B cell (primary cell): ENCODE measurements around the gene RTN4IP1. TPM values are rescaled to one million over a fixed set of nuclear protein-coding genes. Genes with fewer than 3 reads are reported as not detected.

Experiments used
- ATAC-seq: fragments of 200-7000 bp; cut with Tn5 transposase; one replicate; pipeline ENCODE4 v1.10.0; 2021; ENCODE audit warnings: low read depth, mild to moderate bottlenecking, moderate number of reproducible peaks, moderate library complexity
- CTCF ChIA-PET: fragments of 350-600 bp; sonication (Branson Sonifier 250); formaldehyde crosslinking; loops from one replicate; lab custom pipeline; 2021; ENCODE audit warnings: antibody characterized with exemption, inconsistent platforms; lab: Charles Lee
- POLR2A ChIA-PET: fragments of 350-600 bp; sonication (Branson Sonifier 250); formaldehyde crosslinking; loops from one replicate; lab custom pipeline; 2021; ENCODE audit warnings: antibody characterized with exemption; lab: Charles Lee
- DNase-seq: peaks from one replicate; pipeline ENCODE4 v3.0.0; 2013
- H2AFZ ChIP-seq: 2 replicates; pipeline ENCODE4 v1.6.1; 2012; ENCODE audit warnings: mild to moderate bottlenecking, low read depth, low read length; ENCODE audit not compliant: insufficient read depth, poor library complexity, severe bottlenecking
- H3K27ac ChIP-seq, 2 donors: 1 replicate in 1 of 2; 2 replicates in 1 of 2; pipeline ENCODE4 v1.5.1; 2012 to 2013; ENCODE audit warnings: low read length in 2 of 2, mild to moderate bottlenecking in 2 of 2, moderate library complexity in 1 of 2
- H3K27me3 ChIP-seq, 4 experiments: fragments of 200-600 bp in 1 of 4; sonication (generic) in 1 of 4; replicated peaks in 1 of 4; 1 replicate in 2 of 4; 2 replicates in 2 of 4; pipeline versions ENCODE4 v1.6.1 to v1.7.0; 2013 to 2016; ENCODE audit warnings: low read length in 3 of 4, mild to moderate bottlenecking in 2 of 4, mixed read lengths in 1 of 4, moderate library complexity in 1 of 4; ENCODE audit not compliant: insufficient read depth in 4 of 4, control insufficient read depth in 3 of 4; ENCODE audit errors: control extremely low read depth in 1 of 4
- H3K36me3 ChIP-seq, 2 experiments: replicated peaks in 1 of 2; 1 replicate in 1 of 2; 2 replicates in 1 of 2; pipeline versions ENCODE4 v1.6.1 to v1.7.1; 2013; ENCODE audit warnings: low read length in 1 of 2; ENCODE audit not compliant: insufficient read depth in 2 of 2, control insufficient read depth in 1 of 2; ENCODE audit errors: control extremely low read depth in 1 of 2, extremely low read depth in 1 of 2
- H3K4me1 ChIP-seq, 2 donors: fragments of 200-600 bp in 1 of 2; sonication (generic) in 1 of 2; 1 replicate in 1 of 2; 2 replicates in 1 of 2; pipeline versions ENCODE4 v1.5.1 to v1.6.1; 2013 to 2017; ENCODE audit warnings: low read length in 2 of 2; ENCODE audit not compliant: control insufficient read depth in 2 of 2, insufficient read depth in 2 of 2
- H3K4me2 ChIP-seq: replicated peaks from 2 replicates; pipeline ENCODE3; 2012; ENCODE audit warnings: mild to moderate bottlenecking, low read depth, low read length; ENCODE audit not compliant: poor library complexity, severe bottlenecking
- H3K4me3 ChIP-seq, 5 experiments: fragments of 200-600 bp in 1 of 5; sonication (generic) in 1 of 5; 1 replicate in 3 of 5; 2 replicates in 2 of 5; pipeline versions ENCODE4 v1.5.1 to v1.7.0; 2011 to 2016; ENCODE audit warnings: low read length in 4 of 5, mild to moderate bottlenecking in 4 of 5, low read depth in 2 of 5, control low read depth in 1 of 5, moderate library complexity in 1 of 5; ENCODE audit not compliant: insufficient read depth in 1 of 5; ENCODE audit errors: control extremely low read depth in 1 of 5, extremely low read depth in 1 of 5
- H3K79me2 ChIP-seq: fragments of 200-600 bp; sonication (generic); one replicate; pipeline ENCODE4 v1.6.0; 2016; ENCODE audit warnings: low read length; ENCODE audit not compliant: control insufficient read depth, insufficient read depth
- H3K9ac ChIP-seq: fragments of 200-600 bp; sonication (generic); 2 replicates; pipeline ENCODE4 v1.6.1; 2017; ENCODE audit warnings: mild to moderate bottlenecking, low read length, moderate library complexity
- H3K9me3 ChIP-seq, 3 donors: one replicate each; pipeline versions ENCODE4 v1.6.1 to v1.7.1; 2013; ENCODE audit warnings: low read length in 2 of 3; ENCODE audit not compliant: control insufficient read depth in 2 of 3, insufficient read depth in 1 of 3; ENCODE audit errors: control extremely low read depth in 1 of 3
- H4K20me1 ChIP-seq: 2 replicates; pipeline ENCODE4 v1.6.0; 2012; ENCODE audit warnings: mild to moderate bottlenecking, low read length; ENCODE audit not compliant: insufficient read depth, control insufficient read depth, poor library complexity, severe bottlenecking
- H3K27ac Mint-ChIP-seq: one replicate; pipeline ENCODE4 v1.8.0; 2021; ENCODE audit warnings: mixed read lengths
- H3K27me3 Mint-ChIP-seq: one replicate; pipeline ENCODE4 v1.8.0; 2021; ENCODE audit warnings: mixed read lengths
- H3K4me1 Mint-ChIP-seq: one replicate; pipeline ENCODE4 v1.8.0; 2021; ENCODE audit warnings: mixed read lengths
- H3K4me3 Mint-ChIP-seq: one replicate; pipeline ENCODE4 v1.8.0; 2021; ENCODE audit warnings: mixed read lengths
- H3K9me3 Mint-ChIP-seq: one replicate; pipeline ENCODE4 v1.8.0; 2022; ENCODE audit warnings: mixed read lengths; ENCODE audit not compliant: insufficient read depth
- EZH2 ChIP-seq: IDR thresholded peaks from 2 replicates; pipeline ENCODE4 v1.6.1; 2012; ENCODE audit warnings: borderline replicate concordance, low read depth, mild to moderate bottlenecking, moderate library complexity, low read length; ENCODE audit not compliant: insufficient read depth, poor library complexity, severe bottlenecking
- WGBS: methylation state at CpG from one replicate; pipeline ENCODE4 v1.1.5; 2013; ENCODE audit warnings: missing lambda C conversion rate; ENCODE audit not compliant: insufficient coverage; 5-methylcytosine and 5-hydroxymethylcytosine counted together
- intact Hi-C: fragments of 100-400 bp; cut with micrococcal nuclease; formaldehyde crosslinking; loops from one replicate; pipeline ENCODE4 v1.10.0; 2022
- polyA plus RNA-seq: library from polyadenylated mRNA; depleted of rRNA; stranded (reverse); fragments of >200 nt; gene quantifications from 2 replicates; pipeline ENCODE4 v1.2.3, GENCODE V29; 2012
- total RNA-seq, 2 donors: library from RNA; stranded (reverse); fragments of 120-200 nt in 1 of 2; gene quantifications; 1 replicate in 1 of 2; 2 replicates in 1 of 2; pipeline versions ENCODE4 v1.2.3 to v1.2.4, GENCODE V29; 2013 to 2022
- TF ChIP-seq, protein P1 (sequence below): fragments of 200-600 bp; IDR thresholded peaks from one replicate; pipeline ENCODE4 v1.8.0; 2022; ENCODE audit warnings: antibody characterized with exemption, mild to moderate bottlenecking

Gene RTN4IP1
- total and polyA plus RNA-seq, 2 donors (not counting 1 experiment from before 2014, with no cell fraction given) = 9.4 to 12.1 TPM

GRCh38 chr6:106546691-106547414 is 82.4 kb downstream of the RTN4IP1 start:
- Histone ChIP-seq H4K20me1 (no peaks in the 10 kb centered on the region), H2AFZ (no peak overlapping the region), H3K27ac (peak overlapping the region; percentile 88 to 93), H3K36me3 (peaks cover 13 to 53% of the 10 kb centered on the region in 2 experiments), H3K27me3 (no peaks in the 10 kb centered on the region), H3K9me3 (no peaks in the 10 kb centered on the region), H3K79me2 (peaks cover 19% of the 10 kb centered on the region), H3K9ac (peak overlapping the region; percentile 36), H3K4me3 (peak overlapping the region in 1 of 5 experiments; percentile 42), H3K4me1 (peaks cover 31 to 35% of the 10 kb centered on the region in 2 donors), H3K4me2 (peak overlapping the region; percentile 67)
- TF ChIP-seq EZH2 = no peak
- TF ChIP-seq, protein P1, sequence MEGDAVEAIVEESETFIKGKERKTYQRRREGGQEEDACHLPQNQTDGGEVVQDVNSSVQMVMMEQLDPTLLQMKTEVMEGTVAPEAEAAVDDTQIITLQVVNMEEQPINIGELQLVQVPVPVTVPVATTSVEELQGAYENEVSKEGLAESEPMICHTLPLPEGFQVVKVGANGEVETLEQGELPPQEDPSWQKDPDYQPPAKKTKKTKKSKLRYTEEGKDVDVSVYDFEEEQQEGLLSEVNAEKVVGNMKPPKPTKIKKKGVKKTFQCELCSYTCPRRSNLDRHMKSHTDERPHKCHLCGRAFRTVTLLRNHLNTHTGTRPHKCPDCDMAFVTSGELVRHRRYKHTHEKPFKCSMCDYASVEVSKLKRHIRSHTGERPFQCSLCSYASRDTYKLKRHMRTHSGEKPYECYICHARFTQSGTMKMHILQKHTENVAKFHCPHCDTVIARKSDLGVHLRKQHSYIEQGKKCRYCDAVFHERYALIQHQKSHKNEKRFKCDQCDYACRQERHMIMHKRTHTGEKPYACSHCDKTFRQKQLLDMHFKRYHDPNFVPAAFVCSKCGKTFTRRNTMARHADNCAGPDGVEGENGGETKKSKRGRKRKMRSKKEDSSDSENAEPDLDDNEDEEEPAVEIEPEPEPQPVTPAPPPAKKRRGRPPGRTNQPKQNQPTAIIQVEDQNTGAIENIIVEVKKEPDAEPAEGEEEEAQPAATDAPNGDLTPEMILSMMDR = no peak
- POLR2A ChIA-PET = interaction anchor here (0.5 to 2.3 kb wide), 6 partner anchors 13 to 109 kb away, joined by 3 to 21 read pairs (median 4); no protein-coding TSS in a partner anchor
- no CpG with 5 or more reads among the region's 5 CpGs for WGBS
- peak; percentile 80 for ATAC-seq
- H3K4me1 Mint-ChIP-seq = peaks cover 48% of the 10 kb centered on the region
- CTCF ChIA-PET = interaction anchor here (0.6 to 4.7 kb wide), 13 partner anchors 8 to 103 kb away, joined by 3 to 33 read pairs (median 6); no protein-coding TSS in a partner anchor
- intact Hi-C loops = loop anchor here (1.0 to 2.0 kb wide), 5 partner anchors 9 to 35 kb away; no protein-coding TSS in a partner anchor
- no peaks in the 10 kb centered on the region for H3K9me3 Mint-ChIP-seq
- peak overlapping the region; percentile 80 for H3K4me3 Mint-ChIP-seq
- peak; percentile 86 for DNase-seq
- H3K27ac Mint-ChIP-seq = peak overlapping the region; percentile 99
- no peaks in the 10 kb centered on the region for H3K27me3 Mint-ChIP-seq
